ENCODE results near the gene MARS1.

DNA sequence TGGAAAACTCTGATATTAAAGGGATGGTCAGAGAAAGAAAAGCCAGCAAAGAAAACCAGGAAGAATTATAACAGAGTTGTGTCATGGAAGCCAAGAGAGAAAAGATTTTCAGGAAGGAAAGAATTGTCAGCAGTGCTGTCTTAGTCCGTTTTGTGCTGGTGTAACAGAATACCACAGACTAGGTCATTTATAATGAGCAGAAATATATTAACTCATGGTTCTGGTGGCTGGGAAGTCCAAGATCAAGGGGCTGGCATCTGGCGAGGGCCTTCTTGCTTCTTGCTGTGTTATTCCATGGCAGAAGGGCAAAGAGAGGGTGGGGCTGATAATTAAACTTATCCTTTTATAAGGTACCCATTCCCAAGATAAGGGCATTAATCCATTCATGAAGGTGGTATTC, 39.2 kb upstream of the MARS1 start:
- TF ChIP-seq, protein P1, sequence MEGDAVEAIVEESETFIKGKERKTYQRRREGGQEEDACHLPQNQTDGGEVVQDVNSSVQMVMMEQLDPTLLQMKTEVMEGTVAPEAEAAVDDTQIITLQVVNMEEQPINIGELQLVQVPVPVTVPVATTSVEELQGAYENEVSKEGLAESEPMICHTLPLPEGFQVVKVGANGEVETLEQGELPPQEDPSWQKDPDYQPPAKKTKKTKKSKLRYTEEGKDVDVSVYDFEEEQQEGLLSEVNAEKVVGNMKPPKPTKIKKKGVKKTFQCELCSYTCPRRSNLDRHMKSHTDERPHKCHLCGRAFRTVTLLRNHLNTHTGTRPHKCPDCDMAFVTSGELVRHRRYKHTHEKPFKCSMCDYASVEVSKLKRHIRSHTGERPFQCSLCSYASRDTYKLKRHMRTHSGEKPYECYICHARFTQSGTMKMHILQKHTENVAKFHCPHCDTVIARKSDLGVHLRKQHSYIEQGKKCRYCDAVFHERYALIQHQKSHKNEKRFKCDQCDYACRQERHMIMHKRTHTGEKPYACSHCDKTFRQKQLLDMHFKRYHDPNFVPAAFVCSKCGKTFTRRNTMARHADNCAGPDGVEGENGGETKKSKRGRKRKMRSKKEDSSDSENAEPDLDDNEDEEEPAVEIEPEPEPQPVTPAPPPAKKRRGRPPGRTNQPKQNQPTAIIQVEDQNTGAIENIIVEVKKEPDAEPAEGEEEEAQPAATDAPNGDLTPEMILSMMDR (IDR thresholded peaks at IDR 0.05) = no peak
- no peak for TF ChIP-seq POLR2A (IDR thresholded peaks at IDR 0.05)
